GM12878 (cell line): ENCODE data around the gene IGSF22. TPM values are rescaled to one million over a fixed set of nuclear protein-coding genes. Genes with fewer than 3 reads are reported as not detected.

Source experiments
- ATAC-seq: fragments of 200-7000 bp; cut with Tn5 transposase; 3 replicates; pipeline ENCODE4 v1.9.1; 2020; ENCODE audit warnings: mild to moderate bottlenecking, moderate library complexity
- BruUV-seq: library from RNA; stranded (reverse); fragments of 400-500 nt; replicated peaks from 2 replicates; lab custom pipeline; 2021; lab: Mats Ljungman, UMichigan
- CTCF ChIA-PET: fragments of 300-600 bp; sonication (Branson Sonifier 250); formaldehyde crosslinking; extraction: SDS; loops from one replicate; lab custom pipeline; 2021; ENCODE audit warnings: inconsistent platforms; lab: Yijun Ruan, JAX
- POLR2A ChIA-PET: fragments of 350-600 bp; formaldehyde crosslinking; extraction: SDS; loops from one replicate; lab custom pipeline; 2021; ENCODE audit warnings: inconsistent platforms; lab: Charles Lee
- RAD21 ChIA-PET: fragments of 300-600 bp; sonication (Branson Sonifier 250); formaldehyde crosslinking; loops from one replicate; lab custom pipeline; 2023; ENCODE audit warnings: antibody characterized with exemption; ENCODE audit not compliant: unreplicated experiment; lab: Charles Lee
- SMC1A ChIA-PET: fragments of 300-600 bp; sonication (Branson Sonifier 250); formaldehyde crosslinking; loops from one replicate; lab custom pipeline; 2023; ENCODE audit not compliant: unreplicated experiment, uncharacterized antibody; lab: Charles Lee
- DNase-seq: peaks from one replicate; pipeline ENCODE4 v3.0.0-alpha.2; 2011; ENCODE audit warnings: low read depth, low spot score
- FAIRE-seq: peaks from 3 replicates; lab custom pipeline; 2011; peaks lifted over from hg19 to GRCh38; lab: Jason Lieb, UNC
- H2AFZ ChIP-seq: 2 replicates; pipeline ENCODE4 v1.6.0; 2011; ENCODE audit warnings: low read depth, low read length, control low read depth; ENCODE audit not compliant: control insufficient read depth
- H3K27ac ChIP-seq: 2 replicates; pipeline ENCODE4 v1.5.1; 2011; ENCODE audit warnings: control low read depth; ENCODE audit not compliant: control insufficient read depth, insufficient read depth
- H3K27me3 ChIP-seq, 2 experiments: replicated peaks in 1 of 2; 2 replicates each; pipeline versions ENCODE4 v1.6.0 to v1.6.1; 2011; ENCODE audit warnings: low read length in 1 of 2; ENCODE audit not compliant: control insufficient read depth in 2 of 2, insufficient read depth in 2 of 2
- H3K36me3 ChIP-seq, 2 experiments: 2 replicates each; pipeline ENCODE4 v1.5.1; 2011; ENCODE audit warnings: low read length in 1 of 2; ENCODE audit not compliant: control insufficient read depth in 2 of 2, insufficient read depth in 2 of 2
- H3K4me1 ChIP-seq: 2 replicates; pipeline ENCODE4 v1.6.1; 2011; ENCODE audit warnings: mild to moderate bottlenecking, low read length, moderate library complexity, mixed read lengths; ENCODE audit not compliant: control insufficient read depth, insufficient read depth
- H3K4me2 ChIP-seq: 2 replicates; pipeline ENCODE4 v1.6.0; 2011; ENCODE audit warnings: control low read depth; ENCODE audit not compliant: control insufficient read depth, insufficient read depth
- H3K4me3 ChIP-seq: fragments of 200-600 bp; sonication (generic); 2 replicates; pipeline ENCODE4 v1.5.1; 2016
- H3K79me2 ChIP-seq: 2 replicates; pipeline ENCODE4 v1.6.0; 2011; ENCODE audit warnings: low read length; ENCODE audit not compliant: control insufficient read depth, insufficient read depth
- H3K9ac ChIP-seq: 2 replicates; pipeline ENCODE4 v1.8.0; 2011; ENCODE audit warnings: low read length, control low read depth, mixed read lengths; ENCODE audit not compliant: control insufficient read depth, insufficient read depth
- H3K9me3 ChIP-seq: replicated peaks from 3 replicates; pipeline ENCODE4 v1.5.1; 2011; ENCODE audit warnings: mild to moderate bottlenecking, low read length; ENCODE audit not compliant: control insufficient read depth, insufficient read depth
- H4K20me1 ChIP-seq: 2 replicates; pipeline ENCODE4 v1.6.0; 2011; ENCODE audit not compliant: control insufficient read depth, insufficient read depth
- BHLHE40 ChIP-seq, 2 experiments: fragments of 450-650 bp in 1 of 2; IDR thresholded peaks; 2 replicates each; pipeline ENCODE4 v1.6.1; 2011 to 2017; ENCODE audit warnings: low read depth in 2 of 2, borderline replicate concordance in 1 of 2, improper control_type of control experiment in 1 of 2, low read length in 1 of 2, mild to moderate bottlenecking in 1 of 2
- ESRRA ChIP-seq: IDR thresholded peaks from 2 replicates; pipeline ENCODE4 v1.6.1; 2012; ENCODE audit warnings: mild to moderate bottlenecking, low read length, improper control_type of control experiment
- ETV6 ChIP-seq, 2 experiments: fragments of 450-650 bp in 1 of 2; IDR thresholded peaks in 1 of 2; conservative IDR thresholded peaks in 1 of 2; 2 replicates each; pipeline ENCODE4 v1.6.1; 2014; ENCODE audit warnings: antibody characterized with exemption in 1 of 2, borderline replicate concordance in 1 of 2, low read depth in 1 of 2, mild to moderate bottlenecking in 1 of 2, moderate library complexity in 1 of 2
- LARP7 ChIP-seq: fragments of 450-650 bp; IDR thresholded peaks from 2 replicates; pipeline ENCODE4 v1.6.1; 2017; ENCODE audit warnings: mild to moderate bottlenecking
- NR2C2 ChIP-seq: IDR thresholded peaks from 2 replicates; pipeline ENCODE4 v1.6.1; 2011; ENCODE audit warnings: borderline replicate concordance, low read depth; ENCODE audit not compliant: control insufficient read depth, insufficient read length
- POU2F2 ChIP-seq: IDR thresholded peaks from 3 replicates; pipeline ENCODE4 v1.6.1; 2011; ENCODE audit warnings: low read depth, mild to moderate bottlenecking, low read length, borderline replicate concordance
- RUNX3 ChIP-seq: IDR thresholded peaks from 2 replicates; pipeline ENCODE4 v1.6.1; 2012; ENCODE audit warnings: low read length, inconsistent platforms
- YY1 ChIP-seq: IDR thresholded peaks from 2 replicates; pipeline ENCODE4 v1.6.1; 2011; ENCODE audit warnings: low read depth, mild to moderate bottlenecking, low read length
- ZNF622 ChIP-seq: fragments of 450-650 bp; IDR thresholded peaks from 2 replicates; pipeline ENCODE4 v1.6.1; 2017; ENCODE audit warnings: mild to moderate bottlenecking, inconsistent platforms
- WGBS: methylation state at CpG from one replicate; pipeline ENCODE4 v1.1.6; 2016; ENCODE audit warnings: low lambda C conversion rate; ENCODE audit not compliant: insufficient replicate concordance, insufficient coverage; ENCODE audit errors: missing lambda C conversion rate; 5-methylcytosine and 5-hydroxymethylcytosine counted together
- in situ Hi-C: fragments of 300-500 bp; cut with MboI; formaldehyde crosslinking; loops from 9 replicates; pipeline ENCODE4 v1.14.3; 2018; ENCODE audit warnings: mixed read lengths
- intact Hi-C: fragments of 100-400 bp; cut with micrococcal nuclease; formaldehyde crosslinking; loops from one replicate; pipeline ENCODE4 v1.14.2; 2022; ENCODE audit not compliant: unreplicated experiment
- polyA plus RNA-seq, 11 experiments: library from polyadenylated mRNA; depleted of rRNA in 4 of 11; unstranded in 6 of 11; stranded (reverse) in 5 of 11; fragments of >200 nt; fragmentation: Nextera tagmentation in 4 of 11; fragmentation: Illumina TruSeq in 1 of 11; extraction: Ambion mirVana in 4 of 11; extraction: Trizol in 1 of 11; gene quantifications; 1 replicate in 1 of 11; 2 replicates in 10 of 11; pipeline versions ENCODE4 v1.2.1 to v1.2.3, GENCODE V29; 2011 to 2016; ENCODE audit warnings: inconsistent platforms in 2 of 11, missing spikeins in 2 of 11, low read depth in 1 of 11
- total RNA-seq, 4 experiments: library from RNA; depleted of rRNA in 3 of 4; stranded (reverse); fragments of >200 nt in 3 of 4; fragmentation: Illumina TruSeq in 1 of 4; extraction: Trizol in 1 of 4; gene quantifications; 2 replicates each; pipeline versions ENCODE4 v1.2.1 to v1.2.3, GENCODE V29; 2013 to 2021
- TF ChIP-seq, protein P1 (sequence below): fragments of 450-650 bp; IDR thresholded peaks from 2 replicates; pipeline ENCODE4 v1.6.1; 2016; ENCODE audit warnings: mild to moderate bottlenecking, moderate library complexity, borderline replicate concordance
- TF ChIP-seq, protein P2 (sequence below): fragments of 450-650 bp; conservative IDR thresholded peaks from 2 replicates; pipeline ENCODE4 v1.6.1; 2017; ENCODE audit warnings: mild to moderate bottlenecking, moderate library complexity

Gene IGSF22
- total and polyA plus RNA-seq, 10 of the 15 experiments (the other 5 are each of a cell fraction or from before 2014, with no cell fraction given), result 0.02 to 0.18 TPM; not detected in 8

DNA sequence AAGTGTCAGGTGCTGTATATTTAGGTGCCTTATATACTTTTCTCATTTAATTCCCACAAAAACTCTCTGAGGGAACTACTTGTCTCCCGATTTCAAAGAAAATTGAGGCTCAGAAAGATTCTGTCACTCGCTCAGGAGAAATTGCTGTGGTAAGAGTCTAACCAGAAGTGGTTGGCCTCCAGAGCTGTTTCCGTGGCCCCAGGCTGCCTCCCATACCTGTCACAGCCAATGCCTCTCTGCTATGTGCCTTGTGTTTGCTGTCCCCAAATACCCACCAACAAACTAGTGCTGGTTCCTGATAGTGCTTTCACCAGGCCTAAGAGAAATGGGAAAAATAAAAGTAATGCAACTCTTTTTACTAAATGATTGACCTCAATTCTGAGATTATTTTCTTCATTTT is 48.4 kb downstream of the IGSF22 start:
- ATAC-seq, result no peak
- H3K27ac ChIP-seq, result no peak overlapping the region
- BruUV-seq, result no TSS peak
- no peak overlapping the region for H2AFZ ChIP-seq
- no peaks in the 10 kb centered on the region for H3K27me3 ChIP-seq
- no peak for FAIRE-seq
- no peaks in the 10 kb centered on the region for H4K20me1 ChIP-seq
- no peak for TF ChIP-seq ESRRA
- no peak for TF ChIP-seq LARP7
- TF ChIP-seq, protein P1, sequence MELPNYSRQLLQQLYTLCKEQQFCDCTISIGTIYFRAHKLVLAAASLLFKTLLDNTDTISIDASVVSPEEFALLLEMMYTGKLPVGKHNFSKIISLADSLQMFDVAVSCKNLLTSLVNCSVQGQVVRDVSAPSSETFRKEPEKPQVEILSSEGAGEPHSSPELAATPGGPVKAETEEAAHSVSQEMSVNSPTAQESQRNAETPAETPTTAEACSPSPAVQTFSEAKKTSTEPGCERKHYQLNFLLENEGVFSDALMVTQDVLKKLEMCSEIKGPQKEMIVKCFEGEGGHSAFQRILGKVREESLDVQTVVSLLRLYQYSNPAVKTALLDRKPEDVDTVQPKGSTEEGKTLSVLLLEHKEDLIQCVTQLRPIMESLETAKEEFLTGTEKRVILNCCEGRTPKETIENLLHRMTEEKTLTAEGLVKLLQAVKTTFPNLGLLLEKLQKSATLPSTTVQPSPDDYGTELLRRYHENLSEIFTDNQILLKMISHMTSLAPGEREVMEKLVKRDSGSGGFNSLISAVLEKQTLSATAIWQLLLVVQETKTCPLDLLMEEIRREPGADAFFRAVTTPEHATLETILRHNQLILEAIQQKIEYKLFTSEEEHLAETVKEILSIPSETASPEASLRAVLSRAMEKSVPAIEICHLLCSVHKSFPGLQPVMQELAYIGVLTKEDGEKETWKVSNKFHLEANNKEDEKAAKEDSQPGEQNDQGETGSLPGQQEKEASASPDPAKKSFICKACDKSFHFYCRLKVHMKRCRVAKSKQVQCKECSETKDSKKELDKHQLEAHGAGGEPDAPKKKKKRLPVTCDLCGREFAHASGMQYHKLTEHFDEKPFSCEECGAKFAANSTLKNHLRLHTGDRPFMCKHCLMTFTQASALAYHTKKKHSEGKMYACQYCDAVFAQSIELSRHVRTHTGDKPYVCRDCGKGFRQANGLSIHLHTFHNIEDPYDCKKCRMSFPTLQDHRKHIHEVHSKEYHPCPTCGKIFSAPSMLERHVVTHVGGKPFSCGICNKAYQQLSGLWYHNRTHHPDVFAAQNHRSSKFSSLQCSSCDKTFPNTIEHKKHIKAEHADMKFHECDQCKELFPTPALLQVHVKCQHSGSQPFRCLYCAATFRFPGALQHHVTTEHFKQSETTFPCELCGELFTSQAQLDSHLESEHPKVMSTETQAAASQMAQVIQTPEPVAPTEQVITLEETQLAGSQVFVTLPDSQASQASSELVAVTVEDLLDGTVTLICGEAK, result no peak
- no peak for TF ChIP-seq ETV6 (conservative IDR thresholded peaks at IDR 0.05 in 1 of 2, IDR thresholded peaks at IDR 0.05 in 1 of 2; ENCODE audit: borderline replicate concordance in 1 of 2, low read depth in 1 of 2)
- TF ChIP-seq NR2C2, result no peak
- TF ChIP-seq, protein P2, sequence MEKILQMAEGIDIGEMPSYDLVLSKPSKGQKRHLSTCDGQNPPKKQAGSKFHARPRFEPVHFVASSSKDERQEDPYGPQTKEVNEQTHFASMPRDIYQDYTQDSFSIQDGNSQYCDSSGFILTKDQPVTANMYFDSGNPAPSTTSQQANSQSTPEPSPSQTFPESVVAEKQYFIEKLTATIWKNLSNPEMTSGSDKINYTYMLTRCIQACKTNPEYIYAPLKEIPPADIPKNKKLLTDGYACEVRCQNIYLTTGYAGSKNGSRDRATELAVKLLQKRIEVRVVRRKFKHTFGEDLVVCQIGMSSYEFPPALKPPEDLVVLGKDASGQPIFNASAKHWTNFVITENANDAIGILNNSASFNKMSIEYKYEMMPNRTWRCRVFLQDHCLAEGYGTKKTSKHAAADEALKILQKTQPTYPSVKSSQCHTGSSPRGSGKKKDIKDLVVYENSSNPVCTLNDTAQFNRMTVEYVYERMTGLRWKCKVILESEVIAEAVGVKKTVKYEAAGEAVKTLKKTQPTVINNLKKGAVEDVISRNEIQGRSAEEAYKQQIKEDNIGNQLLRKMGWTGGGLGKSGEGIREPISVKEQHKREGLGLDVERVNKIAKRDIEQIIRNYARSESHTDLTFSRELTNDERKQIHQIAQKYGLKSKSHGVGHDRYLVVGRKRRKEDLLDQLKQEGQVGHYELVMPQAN, result no peak
- TF ChIP-seq ZNF622, result no peak
- TF ChIP-seq YY1, result no peak
- TF ChIP-seq RUNX3, result no peak
- no peak for TF ChIP-seq POU2F2
- no peak for TF ChIP-seq BHLHE40 (IDR thresholded peaks at IDR 0.05; ENCODE audit: borderline replicate concordance in 1 of 2, low read depth in 2 of 2, low read length in 1 of 2)
- in situ Hi-C loops (no loop called here), intact Hi-C loops (no loop called here)
- H3K9ac ChIP-seq, result no peak overlapping the region
- 36% methylated on average over 3 of the region's 3 CpGs for WGBS
- no peaks in the 10 kb centered on the region for H3K36me3 ChIP-seq
- no peak overlapping the region for H3K4me2 ChIP-seq
- no peaks in the 10 kb centered on the region for H3K4me1 ChIP-seq
- no peak for DNase-seq
- CTCF ChIA-PET, result interaction anchor here (0.7 kb wide), 1 partner anchor 13 kb away, joined by 5 read pairs; no protein-coding TSS in a partner anchor
- H3K79me2 ChIP-seq, result no peaks in the 10 kb centered on the region
- POLR2A ChIA-PET, result no interaction called here
- H3K4me3 ChIP-seq, result no peak overlapping the region
- SMC1A ChIA-PET, result no interaction called here
- no peaks in the 10 kb centered on the region for H3K9me3 ChIP-seq
- RAD21 ChIA-PET, result no interaction called here
